MM.1S (cell line): ENCODE data around the gene PPP1R12B.

ENCODE experiments used
- DNase-seq: peaks from one replicate; pipeline ENCODE4 v3.0.0-alpha.2; 2015
- H2AFZ ChIP-seq: fragments of 300-600 bp; sonication (generic); 2 replicates; pipeline ENCODE4 v1.6.0; 2016; ENCODE audit warnings: antibody characterized with exemption, low read length
- H3F3A ChIP-seq: fragments of 300-600 bp; sonication (generic); 2 replicates; pipeline ENCODE4 v1.6.1; 2016; ENCODE audit warnings: mild to moderate bottlenecking, antibody characterized with exemption, low read length, moderate library complexity, mixed read lengths; ENCODE audit not compliant: insufficient read depth
- H3K27ac ChIP-seq: fragments of 300-600 bp; sonication (generic); 2 replicates; pipeline ENCODE4 v1.5.1; 2016; ENCODE audit warnings: mild to moderate bottlenecking, low read length
- H3K27me3 ChIP-seq: fragments of 300-600 bp; sonication (generic); replicated peaks from 2 replicates; pipeline ENCODE4 v1.6.0; 2016; ENCODE audit warnings: low read length; ENCODE audit not compliant: insufficient read depth
- H3K36me3 ChIP-seq: fragments of 300-600 bp; sonication (generic); replicated peaks from 2 replicates; pipeline ENCODE4 v1.6.1; 2016; ENCODE audit warnings: mild to moderate bottlenecking, low read length, mixed read lengths; ENCODE audit not compliant: insufficient read depth
- H3K4me1 ChIP-seq: fragments of 300-600 bp; sonication (generic); 2 replicates; pipeline ENCODE4 v1.6.1; 2016; ENCODE audit warnings: low read length, mixed read lengths
- H3K4me2 ChIP-seq: fragments of 300-600 bp; sonication (generic); 2 replicates; pipeline ENCODE4 v1.6.0; 2016; ENCODE audit warnings: low read depth, low read length
- H3K4me3 ChIP-seq: fragments of 300-600 bp; sonication (generic); 2 replicates; pipeline ENCODE4 v1.5.1; 2016; ENCODE audit warnings: low read length, mixed read lengths
- H3K79me2 ChIP-seq: fragments of 300-600 bp; sonication (generic); 2 replicates; pipeline ENCODE4 v1.6.1; 2016; ENCODE audit warnings: mixed run types, low read length, mixed read lengths
- H3K9ac ChIP-seq: fragments of 300-600 bp; sonication (generic); 2 replicates; pipeline ENCODE4 v1.6.1; 2016; ENCODE audit warnings: low read length, mixed read lengths
- H3K9me2 ChIP-seq: fragments of 300-600 bp; sonication (generic); replicated peaks from 2 replicates; pipeline ENCODE4 v1.6.1; 2016; ENCODE audit warnings: mild to moderate bottlenecking, low read length, mixed read lengths; ENCODE audit not compliant: insufficient read depth
- H3K9me3 ChIP-seq: fragments of 300-600 bp; sonication (generic); replicated peaks from 2 replicates; pipeline ENCODE4 v1.6.1; 2016; ENCODE audit warnings: mild to moderate bottlenecking, low read length, mixed read lengths; ENCODE audit not compliant: insufficient read depth
- H4K20me1 ChIP-seq: fragments of 300-600 bp; sonication (generic); 2 replicates; pipeline ENCODE4 v1.6.1; 2016; ENCODE audit warnings: mild to moderate bottlenecking, low read length, moderate library complexity, mixed read lengths; ENCODE audit not compliant: insufficient read depth
- CTCF ChIP-seq: fragments of 300-600 bp; sonication (generic); IDR thresholded peaks from 2 replicates; pipeline ENCODE4 v1.5.1; 2016; ENCODE audit warnings: antibody characterized with exemption, low read length, mixed read lengths
- EZH2 ChIP-seq: fragments of 300-600 bp; sonication (generic); optimal IDR thresholded peaks from 2 replicates; pipeline ENCODE3; 2017; ENCODE audit warnings: low read depth, mild to moderate bottlenecking, antibody characterized with exemption, low read length, mixed read lengths
- EZH2phosphoT487 ChIP-seq: fragments of 300-600 bp; sonication (generic); IDR thresholded peaks from 2 replicates; pipeline ENCODE4 v1.6.1; 2018; ENCODE audit warnings: antibody characterized with exemption, low read length

Gene PPP1R12B

GRCh38 chr1:202586871-202587270 lies 238.4 kb downstream of the PPP1R12B start:
- H2AFZ ChIP-seq: no peak overlapping the region
- H3K4me3 ChIP-seq: no peak overlapping the region
- H3K27me3 ChIP-seq: no peaks in the 10 kb centered on the region
- H3K9ac ChIP-seq: no peak overlapping the region
- H3K36me3 ChIP-seq: no peaks in the 10 kb centered on the region
- H3F3A ChIP-seq: no peaks in the 10 kb centered on the region
- no peaks in the 10 kb centered on the region for H3K79me2 ChIP-seq
- DNase-seq: no peak
- H3K9me2 ChIP-seq: no peaks in the 10 kb centered on the region
- TF ChIP-seq EZH2phosphoT487 (no peak), CTCF (no peak), EZH2 (no peak)
- H3K4me2 ChIP-seq: no peak overlapping the region
- no peaks in the 10 kb centered on the region for H4K20me1 ChIP-seq
- no peak overlapping the region for H3K27ac ChIP-seq
- H3K4me1 ChIP-seq: no peaks in the 10 kb centered on the region
- no peaks in the 10 kb centered on the region for H3K9me3 ChIP-seq

- no peak overlapping the region for H3K4me2 ChIP-seq
Measured at GRCh38 chr1:202587859-202588485, 239.5 kb downstream of the PPP1R12B start.

GRCh38 chr1:202588503-202589189 lies 240.1 kb downstream of the PPP1R12B start:
- H3K4me2 ChIP-seq: no peak overlapping the region
- no peaks in the 10 kb centered on the region for H3K79me2 ChIP-seq
- no peaks in the 10 kb centered on the region for H3K9me3 ChIP-seq
- no peaks in the 10 kb centered on the region for H3K36me3 ChIP-seq
- no peaks in the 10 kb centered on the region for H4K20me1 ChIP-seq
- no peaks in the 10 kb centered on the region for H3K9me2 ChIP-seq
- no peak overlapping the region for H3K4me3 ChIP-seq
- H2AFZ ChIP-seq: no peak overlapping the region
- no peaks in the 10 kb centered on the region for H3K4me1 ChIP-seq
- no peak for TF ChIP-seq EZH2phosphoT487
- TF ChIP-seq EZH2: no peak
- no peak for TF ChIP-seq CTCF
- H3K9ac ChIP-seq: no peak overlapping the region
- DNase-seq: no peak
- no peaks in the 10 kb centered on the region for H3F3A ChIP-seq
- H3K27me3 ChIP-seq: no peaks in the 10 kb centered on the region
- no peak overlapping the region for H3K27ac ChIP-seq

More at GRCh38 chr1:202587859-202588485, 239.5 kb downstream of the PPP1R12B start:
- H3K79me2 ChIP-seq: no peaks in the 10 kb centered on the region
- no peaks in the 10 kb centered on the region for H4K20me1 ChIP-seq
- no peak for DNase-seq
- no peaks in the 10 kb centered on the region for H3K36me3 ChIP-seq
- no peaks in the 10 kb centered on the region for H3K9me2 ChIP-seq
- H3K4me3 ChIP-seq: no peak overlapping the region
- H3K27ac ChIP-seq: no peak overlapping the region
- no peak for TF ChIP-seq CTCF
- no peak for TF ChIP-seq EZH2phosphoT487
- TF ChIP-seq EZH2: no peak
- no peaks in the 10 kb centered on the region for H3K9me3 ChIP-seq
- no peak overlapping the region for H3K9ac ChIP-seq
- no peak overlapping the region for H2AFZ ChIP-seq
- no peaks in the 10 kb centered on the region for H3K4me1 ChIP-seq
- no peaks in the 10 kb centered on the region for H3K27me3 ChIP-seq
- no peaks in the 10 kb centered on the region for H3F3A ChIP-seq
